HG03095 (cell line): ENCODE results near the gene CCL11.

Experiments
- ATAC-seq: cut with Tn5 transposase; IDR thresholded peaks from one replicate; pipeline ENCODE4 v1.9.1; 2021; ENCODE audit warnings: moderate library complexity; ENCODE audit not compliant: unreplicated experiment

CCL11 gene

DNA sequence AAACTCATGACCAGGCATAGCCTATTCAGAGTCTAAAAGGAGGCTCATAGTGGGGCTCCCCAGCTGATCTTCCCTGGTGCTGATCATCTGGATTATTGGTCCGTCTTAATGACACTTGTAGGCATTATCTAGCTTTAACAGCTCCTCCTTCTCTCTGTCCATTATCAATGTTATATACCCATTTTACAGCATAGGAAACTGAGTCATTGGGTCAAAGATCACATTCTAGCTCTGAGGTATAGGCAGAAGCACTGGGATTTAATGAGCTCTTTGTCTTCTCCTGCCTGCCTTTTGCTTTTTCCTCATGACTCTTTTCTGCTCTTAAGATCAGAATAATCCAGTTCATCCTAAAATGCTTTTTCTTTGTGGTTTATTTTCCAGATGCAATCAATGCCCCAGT is 29.7 kb upstream of the CCL11 start:
- ATAC-seq = no peak

DNA sequence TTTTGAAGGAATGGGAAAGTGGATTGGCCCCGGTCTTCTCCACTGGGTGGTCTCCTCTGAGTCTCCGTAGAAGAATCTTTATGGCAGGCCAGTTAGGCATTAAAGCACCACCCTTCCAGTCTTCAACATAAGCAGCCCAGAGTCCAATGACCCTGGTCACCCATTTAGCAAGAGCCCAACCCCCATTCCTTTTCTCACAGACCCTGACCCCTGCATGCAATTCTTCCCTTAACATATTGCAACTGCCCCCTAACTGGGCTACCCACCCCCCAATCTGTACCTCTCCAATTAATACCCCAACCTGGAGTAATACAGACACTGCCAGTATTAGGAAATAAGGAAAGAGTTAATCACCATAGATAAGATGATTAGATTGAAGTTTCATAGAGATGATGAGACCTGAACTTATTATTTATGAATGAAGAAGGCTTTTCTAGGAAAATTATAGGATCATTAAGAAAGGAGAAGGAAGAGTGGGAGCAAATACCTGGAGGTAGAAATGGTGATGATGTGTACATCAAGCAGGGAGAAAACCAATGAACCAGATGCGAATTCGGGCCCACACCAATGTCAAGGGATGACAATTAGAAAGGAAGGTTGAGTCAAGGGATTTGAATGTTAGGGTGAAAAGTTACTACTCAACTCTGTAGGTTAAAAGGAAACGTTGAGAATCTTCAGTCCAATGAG is 28.1 kb upstream of the CCL11 start:
- ATAC-seq = no peak

DNA sequence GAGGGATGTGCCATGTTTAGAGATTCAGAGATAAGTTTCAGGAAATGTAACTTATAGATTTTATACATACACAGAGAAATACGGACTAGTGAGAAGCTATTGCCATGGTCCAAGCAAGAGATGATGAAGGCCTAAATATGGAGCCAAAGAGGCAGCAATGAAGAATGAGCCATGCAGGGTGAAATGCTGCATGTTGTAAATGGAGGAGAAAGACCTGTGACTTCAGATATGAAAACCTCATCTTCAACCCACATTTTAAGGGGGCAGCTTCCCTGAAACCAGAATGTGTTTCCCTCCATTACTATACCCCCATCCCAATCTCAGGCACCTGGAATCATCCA is 27.6 kb upstream of the CCL11 start:
- no peak for ATAC-seq

DNA sequence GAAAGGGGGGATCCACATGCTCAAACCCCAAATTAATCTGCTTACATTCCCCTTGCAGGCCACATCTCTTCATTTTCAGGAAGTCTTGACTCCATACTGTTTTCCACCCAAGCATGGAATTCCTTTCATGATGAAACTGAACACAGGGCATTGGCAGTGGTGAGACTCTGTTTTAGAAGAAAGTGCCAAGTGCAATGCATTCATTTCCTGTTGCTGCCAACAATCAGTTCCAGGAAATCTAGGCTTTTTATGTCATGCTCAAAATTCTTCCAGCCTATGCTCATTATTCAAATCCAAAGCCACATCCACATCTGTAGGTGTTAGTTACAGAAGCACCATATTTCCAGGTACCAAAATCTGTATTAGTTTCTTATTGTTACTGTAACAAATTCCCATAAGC is 26.4 kb upstream of the CCL11 start:
- ATAC-seq = no peak

DNA sequence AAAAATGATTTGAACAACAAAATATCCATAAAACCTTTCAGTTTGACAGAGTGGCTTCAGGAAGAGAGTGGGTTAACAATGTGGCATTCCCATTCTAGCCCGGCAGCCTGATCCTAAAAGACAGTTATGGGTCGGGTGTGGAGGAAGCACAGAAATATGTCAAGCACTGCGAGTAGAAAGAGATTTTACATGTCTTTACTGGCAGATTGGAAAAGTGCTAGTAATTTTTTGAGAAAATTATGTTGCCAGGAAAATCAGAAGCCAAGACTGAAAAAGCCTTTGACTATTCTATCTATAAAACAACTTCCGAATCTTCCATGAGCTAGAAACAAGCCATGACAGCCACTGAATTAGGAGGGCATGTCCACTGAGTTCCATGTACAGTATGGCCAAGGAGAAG is 24.7 kb upstream of the CCL11 start:
- ATAC-seq = no peak

DNA sequence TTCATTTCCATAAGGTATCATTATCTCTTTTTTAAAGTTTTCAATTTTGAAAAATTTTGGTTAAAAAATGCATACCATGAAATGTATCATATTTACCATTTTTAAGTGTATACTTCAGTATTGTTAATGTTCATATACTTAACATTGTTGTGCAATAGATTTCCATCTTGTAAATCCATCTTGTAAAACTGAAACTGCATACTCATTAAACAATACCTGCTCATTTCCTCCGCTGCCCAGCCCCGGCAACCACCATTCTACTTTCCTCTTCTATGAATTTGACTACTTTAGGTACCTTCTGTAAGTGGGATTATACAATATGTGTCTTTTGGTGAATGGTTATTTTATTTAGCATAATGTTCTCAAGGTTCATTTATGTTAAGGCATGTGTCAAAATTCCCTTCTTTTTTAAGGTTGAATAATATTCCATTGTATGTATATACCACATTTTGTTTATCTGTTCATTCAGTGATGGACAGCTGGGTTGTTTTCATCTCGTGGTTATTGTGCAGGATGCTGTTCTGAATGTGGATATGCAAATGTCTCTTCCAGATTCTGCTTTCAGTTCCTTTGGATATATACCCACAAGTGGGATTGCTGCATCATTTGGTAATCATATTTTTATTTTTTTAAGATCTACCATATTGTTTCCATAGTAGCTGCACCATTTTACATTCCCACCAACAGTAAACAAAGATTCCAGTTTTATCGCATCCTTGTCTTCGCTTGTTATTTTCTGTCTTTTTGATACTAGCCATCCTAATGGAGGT is 23.8 kb upstream of the CCL11 start:
- no peak for ATAC-seq

DNA sequence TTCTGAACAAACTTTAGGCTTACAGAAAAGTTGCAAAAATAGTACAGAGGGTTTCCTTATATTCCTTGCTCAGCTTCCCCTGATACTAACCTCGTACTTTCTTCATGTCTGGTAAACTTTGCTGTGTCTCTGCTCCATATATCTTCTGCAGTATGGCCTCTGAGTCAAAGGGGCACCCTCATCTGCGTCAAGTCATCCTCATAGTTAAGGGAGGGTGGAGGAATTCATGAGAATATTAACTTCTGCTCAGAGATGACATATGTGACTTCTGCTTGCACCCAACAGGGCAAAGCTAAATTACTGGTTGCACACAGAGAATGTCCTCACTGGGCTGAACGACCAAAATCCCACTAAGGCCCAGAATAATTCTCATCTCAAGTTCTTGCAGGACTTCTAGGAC is 19.8 kb upstream of the CCL11 start:
- no peak for ATAC-seq

GRCh38 chr17:34269969-34270368 is 15.6 kb upstream of the CCL11 start, which contains the start of gene CCL7:
Gene CCL7, plus strand, starts transcription at chr17:34270221. Its CDS starts 70 bp downstream, at chr17:34270291.
- ATAC-seq = no peak

DNA sequence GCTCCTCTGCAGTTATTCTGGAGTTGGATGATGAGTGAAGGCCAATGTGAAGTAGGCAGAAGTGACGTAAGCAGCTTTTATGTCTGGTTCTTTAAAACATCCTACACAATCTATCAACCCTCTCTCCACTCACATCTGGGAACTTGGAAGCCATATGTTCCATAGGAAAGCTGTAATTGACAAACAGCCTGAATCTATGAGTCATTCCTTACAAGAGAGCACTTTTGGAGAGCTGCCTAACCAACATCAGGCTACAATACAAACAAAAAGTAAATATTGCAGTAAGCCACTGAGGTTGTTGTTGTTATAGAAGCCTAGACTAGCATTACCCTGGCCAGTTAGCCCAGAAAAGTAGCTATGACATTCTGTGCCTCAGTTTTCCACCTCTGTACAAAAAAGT is 9.7 kb upstream of the CCL11 start:
- no peak for ATAC-seq

GRCh38 chr17:34276826-34277225 is 8.7 kb upstream of the CCL11 start:
- no peak for ATAC-seq

- ATAC-seq = no peak
Observed at GRCh38 chr17:34283571-34283970, 2.0 kb upstream of the CCL11 start.

- ATAC-seq = no peak
Observed at GRCh38 chr17:34287875-34288274, 2.3 kb downstream of the CCL11 start.

DNA sequence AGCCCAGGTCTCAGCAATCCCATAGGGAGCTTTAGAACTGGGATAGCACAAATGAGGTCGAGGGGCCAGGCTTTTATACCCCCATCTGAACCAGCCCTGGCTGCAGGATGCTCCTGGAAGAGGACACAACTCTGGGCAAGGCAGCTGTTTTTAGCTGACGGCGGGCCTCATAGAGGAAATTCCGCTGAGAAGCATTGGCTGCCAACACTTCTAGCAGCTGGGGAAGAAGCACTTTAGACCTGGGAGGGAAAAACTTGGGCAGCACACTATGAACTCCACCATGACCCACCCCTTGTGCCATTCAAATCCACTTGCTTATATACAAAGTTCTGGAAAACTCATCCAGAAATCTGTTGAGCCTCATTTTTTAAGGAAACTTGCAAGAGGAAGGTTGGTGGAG is 5.0 kb downstream of the CCL11 start:
- no peak for ATAC-seq

DNA sequence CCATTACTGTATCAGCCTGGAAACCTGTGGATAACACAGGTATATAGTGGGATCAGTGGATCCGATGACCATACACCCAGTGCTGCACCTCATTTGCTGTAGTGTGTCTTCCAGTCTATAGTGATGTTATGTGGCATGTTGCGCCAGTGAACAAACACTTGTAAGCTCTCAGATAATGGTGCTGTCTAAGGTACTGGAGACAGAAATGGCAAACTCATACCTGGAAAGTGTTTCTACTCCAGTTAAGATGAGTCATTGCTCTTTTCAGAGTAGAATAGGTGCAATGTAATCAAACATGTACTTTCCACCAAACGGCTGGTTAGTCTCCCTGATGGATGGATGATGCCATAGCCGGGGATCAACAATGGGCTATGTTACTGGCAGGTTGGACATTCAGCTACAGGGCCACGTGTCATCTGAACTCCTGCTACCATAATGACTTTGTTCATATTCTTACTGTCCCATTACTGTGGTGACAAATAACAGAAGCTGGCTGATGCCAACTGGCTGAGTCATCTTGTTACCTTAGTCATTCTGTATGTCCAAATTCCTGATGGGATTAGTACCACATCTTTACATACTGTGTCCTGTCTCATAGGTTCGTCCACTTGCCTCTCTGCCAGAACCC is 6.3 kb downstream of the CCL11 start:
- ATAC-seq = no peak

- ATAC-seq = no peak
Observed at GRCh38 chr17:34299027-34299426, 13.5 kb downstream of the CCL11 start.

GRCh38 chr17:34299956-34300577 is 14.5 kb downstream of the CCL11 start:
- no peak for ATAC-seq

DNA sequence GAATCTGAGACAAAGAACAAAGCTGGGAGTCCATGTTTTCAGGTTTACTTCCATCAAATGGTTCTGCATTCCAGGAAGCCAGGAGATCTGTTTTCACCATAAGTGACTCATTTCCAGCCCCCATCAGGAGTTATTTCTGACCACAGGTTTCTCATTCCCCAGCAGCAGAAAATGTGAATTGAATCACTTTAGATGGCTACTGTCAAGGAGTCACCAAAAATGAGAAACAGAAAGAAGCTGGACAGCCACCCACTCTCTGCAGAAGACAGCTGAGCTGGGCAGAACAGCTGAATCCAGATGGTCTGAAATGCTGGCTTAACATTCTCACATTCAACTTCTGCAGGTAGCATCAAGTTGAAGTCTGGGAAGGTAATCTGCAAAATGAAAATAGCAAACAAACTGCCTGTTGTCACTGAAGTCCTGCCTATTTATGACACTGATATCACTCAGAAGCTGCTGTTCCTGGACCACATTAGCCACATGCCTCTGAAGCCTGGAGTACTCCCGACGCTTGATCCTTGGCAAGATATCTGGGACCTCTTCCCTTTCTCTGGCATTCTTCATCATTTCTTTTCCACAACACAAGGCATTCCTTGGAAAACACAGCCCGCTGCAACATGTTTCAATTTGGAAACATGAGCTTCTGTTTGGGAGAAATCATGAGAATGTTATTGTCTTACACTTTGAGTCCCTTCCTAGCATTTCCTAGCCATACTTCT is 15.3 kb downstream of the CCL11 start:
- ATAC-seq = no peak

DNA sequence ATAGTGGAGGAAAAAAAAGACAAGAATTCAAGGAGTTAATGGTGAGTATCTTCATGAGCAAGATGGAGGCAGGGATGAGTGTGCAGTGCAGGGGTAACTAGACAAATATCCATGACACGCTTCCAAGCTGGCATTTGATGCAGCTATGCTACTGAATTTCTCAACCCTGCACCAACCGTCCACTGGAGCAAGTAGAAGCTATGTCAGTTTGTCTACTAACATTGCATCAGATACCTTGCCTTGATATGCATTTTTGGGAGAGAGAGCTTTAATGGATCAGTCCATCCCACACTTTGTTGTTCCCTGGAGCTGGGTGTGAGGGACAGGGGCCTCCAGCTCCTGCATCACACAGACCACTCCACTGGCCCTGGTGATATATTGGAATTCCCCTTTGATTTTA is 16.4 kb downstream of the CCL11 start:
- no peak for ATAC-seq

GRCh38 chr17:34302636-34303035 is 17.1 kb downstream of the CCL11 start:
- ATAC-seq = no peak

GRCh38 chr17:34303606-34304005 is 18.1 kb downstream of the CCL11 start:
- ATAC-seq = no peak

- no peak for ATAC-seq
Observed at GRCh38 chr17:34305061-34305460, 19.5 kb downstream of the CCL11 start.
